SU-DHL-6 (cell line): ENCODE data around the gene CPLX1.
A peak's percentile ranks its signal among the peaks of the same experiment; 100 is the strongest.

ENCODE experiments used
- H2AFZ ChIP-seq: fragments of 200-600 bp; sonication (generic); 2 replicates; pipeline ENCODE4 v1.6.1; 2014; ENCODE audit warnings: low read depth, mild to moderate bottlenecking, moderate library complexity, mixed read lengths, antibody characterized with exemption, low read length; ENCODE audit not compliant: severe bottlenecking
- H3F3A ChIP-seq: fragments of 200-600 bp; shearing (Covaris generic); 2 replicates; pipeline ENCODE4 v1.6.0; 2016; ENCODE audit warnings: antibody characterized with exemption, mild to moderate bottlenecking; ENCODE audit not compliant: insufficient read depth
- H3K27ac ChIP-seq: fragments of 200-600 bp; sonication (generic); 2 replicates; pipeline ENCODE4 v1.5.1; 2016; ENCODE audit warnings: low read depth, mild to moderate bottlenecking, low read length, moderate library complexity, mixed read lengths
- H3K27me3 ChIP-seq: fragments of 200-600 bp; sonication (generic), shearing (Covaris generic); 2 replicates; pipeline ENCODE4 v1.6.0; 2014; ENCODE audit warnings: mild to moderate bottlenecking, low read length
- H3K36me3 ChIP-seq: fragments of 200-600 bp; sonication (generic); 2 replicates; pipeline ENCODE4 v1.6.1; 2014; ENCODE audit warnings: mild to moderate bottlenecking, low read length, mixed read lengths
- H3K4me2 ChIP-seq: fragments of 300-600, 200-600 bp; shearing (Covaris generic), sonication (generic); 2 replicates; pipeline ENCODE4 v1.6.0; 2014; ENCODE audit warnings: low read length, low read depth, mild to moderate bottlenecking; ENCODE audit not compliant: poor library complexity, severe bottlenecking
- H3K4me3 ChIP-seq: fragments of 200-600 bp; sonication (generic); 2 replicates; pipeline ENCODE4 v1.5.1; 2014; ENCODE audit warnings: antibody characterized with exemption, low read length, mild to moderate bottlenecking, mixed read lengths; ENCODE audit not compliant: insufficient read depth, poor library complexity, severe bottlenecking
- H3K79me2 ChIP-seq: fragments of 200-600 bp; sonication (generic); 2 replicates; pipeline ENCODE4 v1.6.1; 2014; ENCODE audit warnings: mild to moderate bottlenecking, low read length, moderate library complexity; ENCODE audit not compliant: insufficient read depth
- H3K9ac ChIP-seq: fragments of 200-600 bp; sonication (generic); 2 replicates; pipeline ENCODE4 v1.7.0; 2014; ENCODE audit warnings: mild to moderate bottlenecking, low read length
- H3K9me2 ChIP-seq: fragments of 200-600 bp; sonication (generic); replicated peaks from 2 replicates; pipeline ENCODE4 v1.6.1; 2014; ENCODE audit warnings: low read length; ENCODE audit not compliant: insufficient read depth
- H3K9me3 ChIP-seq: fragments of 200-600 bp; sonication (generic); 2 replicates; pipeline ENCODE4 v1.6.1; 2014; ENCODE audit warnings: low read length, mixed read lengths; ENCODE audit not compliant: insufficient read depth
- H4K20me1 ChIP-seq: fragments of 200-600 bp; sonication (generic); 2 replicates; pipeline ENCODE4 v1.6.1; 2014; ENCODE audit warnings: low read depth, mild to moderate bottlenecking, antibody characterized with exemption, low read length, moderate library complexity, mixed read lengths
- CTCF ChIP-seq: fragments of 200-600 bp; sonication (generic); IDR thresholded peaks from one replicate; pipeline ENCODE4 v1.5.1; 2017; ENCODE audit warnings: antibody characterized with exemption, mild to moderate bottlenecking, low read length, moderate library complexity; ENCODE audit not compliant: insufficient read depth, poor library complexity, severe bottlenecking
- EZH2phosphoT487 ChIP-seq: fragments of 200-600 bp; sonication (generic), shearing (Covaris generic); conservative IDR thresholded peaks from 2 replicates; pipeline ENCODE4 v1.6.1; 2018; ENCODE audit warnings: mild to moderate bottlenecking, antibody characterized with exemption, low read length, moderate library complexity, mixed read lengths

The CPLX1 gene

GRCh38 chr4:796206-796605 is 29.7 kb downstream of the CPLX1 start:
- Histone ChIP-seq H3K9me3 (no peaks in the 10 kb centered on the region), H3K9ac (peak overlapping the region; percentile 25; the same call in 1 of the 2 replicates), H3K27me3 (no peaks in the 10 kb centered on the region), H3K9me2 (no peaks in the 10 kb centered on the region), H3K4me2 (peak overlapping the region; percentile 40), H4K20me1 (no peaks in the 10 kb centered on the region), H3K27ac (peak overlapping the region; percentile 80), H3F3A (peaks cover 39% of the 10 kb centered on the region), H3K4me3 (no peak overlapping the region), H3K79me2 (no peaks in the 10 kb centered on the region), H2AFZ (no peak overlapping the region), H3K36me3 (no peaks in the 10 kb centered on the region)
- TF ChIP-seq EZH2phosphoT487 (no peak), CTCF (no peak)

GRCh38 chr4:795726-796119 is 30.2 kb downstream of the CPLX1 start:
- Histone ChIP-seq H3K27ac (peak overlapping the region; percentile 80), H3K9ac (no peak overlapping the region), H3K27me3 (no peaks in the 10 kb centered on the region), H3K4me3 (no peak overlapping the region), H3K4me2 (no peak overlapping the region), H3F3A (peaks cover 40% of the 10 kb centered on the region), H4K20me1 (no peaks in the 10 kb centered on the region), H3K79me2 (no peaks in the 10 kb centered on the region), H2AFZ (no peak overlapping the region), H3K9me3 (no peaks in the 10 kb centered on the region), H3K36me3 (no peaks in the 10 kb centered on the region), H3K9me2 (no peaks in the 10 kb centered on the region)
- TF ChIP-seq CTCF (no peak), EZH2phosphoT487 (no peak)

GRCh38 chr4:794900-795725 is 30.8 kb downstream of the CPLX1 start:
- Histone ChIP-seq H3K27ac (peak overlapping the region; percentile 88), H3K9me3 (no peaks in the 10 kb centered on the region), H3K36me3 (no peaks in the 10 kb centered on the region), H3K9ac (peak overlapping the region; percentile 49), H3K79me2 (no peaks in the 10 kb centered on the region), H3K4me2 (peak overlapping the region; percentile 74), H2AFZ (no peak overlapping the region), H3F3A (peaks cover 42% of the 10 kb centered on the region), H3K27me3 (no peaks in the 10 kb centered on the region), H4K20me1 (no peaks in the 10 kb centered on the region), H3K4me3 (peak overlapping the region; percentile 5), H3K9me2 (no peaks in the 10 kb centered on the region)
- no peak for TF ChIP-seq CTCF
- no peak for TF ChIP-seq EZH2phosphoT487
